GM23338 (cell line): ENCODE measurements around the gene IZUMO4. TPM values are rescaled to one million over a fixed set of nuclear protein-coding genes. Genes with fewer than 3 reads are reported as not detected.

Source experiments
- ATAC-seq: fragments of 200-7000 bp; cut with Tn5 transposase; 3 replicates; pipeline ENCODE4 v1.9.1; 2020
- DNase-seq: peaks from one replicate; pipeline ENCODE4 v3.0.0-alpha.2; 2015; ENCODE audit warnings: low spot score
- H2AFZ ChIP-seq: fragments of 200-600 bp; sonication (generic); 2 replicates; pipeline ENCODE4 v1.8.0; 2016; ENCODE audit warnings: antibody characterized with exemption, mild to moderate bottlenecking, moderate library complexity
- H3F3A ChIP-seq: fragments of 200-600 bp; sonication (generic); replicated peaks from 2 replicates; pipeline ENCODE4 v1.8.0; 2017; ENCODE audit warnings: antibody characterized with exemption, mixed run types, low read depth
- H3K27ac ChIP-seq: fragments of 200-600 bp; sonication (generic); 2 replicates; pipeline ENCODE4 v1.6.1; 2016; ENCODE audit warnings: low read depth
- H3K27me3 ChIP-seq: fragments of 200-600 bp; sonication (generic); 2 replicates; pipeline ENCODE4 v1.8.0; 2016; ENCODE audit warnings: mild to moderate bottlenecking, mixed run types, moderate library complexity; ENCODE audit not compliant: insufficient read depth
- H3K36me3 ChIP-seq: fragments of 200-600 bp; sonication (generic); 2 replicates; pipeline ENCODE4 v1.8.0; 2016; ENCODE audit warnings: mild to moderate bottlenecking; ENCODE audit not compliant: insufficient read depth
- H3K4me1 ChIP-seq: fragments of 200-600 bp; sonication (generic); 2 replicates; pipeline ENCODE4 v1.8.0; 2016; ENCODE audit warnings: mild to moderate bottlenecking, moderate library complexity; ENCODE audit not compliant: insufficient read depth
- H3K4me2 ChIP-seq: fragments of 200-600 bp; sonication (generic); 2 replicates; pipeline ENCODE4 v1.7.1; 2017; ENCODE audit warnings: mixed run types
- H3K4me3 ChIP-seq: fragments of 200-600 bp; sonication (generic); 2 replicates; pipeline ENCODE4 v1.6.1; 2016; ENCODE audit warnings: mixed run types
- H3K79me2 ChIP-seq: fragments of 200-600 bp; sonication (generic); replicated peaks from 2 replicates; pipeline ENCODE4 v1.8.0; 2017; ENCODE audit warnings: mild to moderate bottlenecking; ENCODE audit not compliant: insufficient read depth
- H3K9me2 ChIP-seq: fragments of 200-600 bp; sonication (generic); 2 replicates; pipeline ENCODE4 v1.8.0; 2017; ENCODE audit not compliant: insufficient read depth
- H4K20me1 ChIP-seq: fragments of 200-600 bp; sonication (generic); replicated peaks from 2 replicates; pipeline ENCODE4 v1.8.0; 2017; ENCODE audit warnings: mild to moderate bottlenecking; ENCODE audit not compliant: insufficient read depth
- H3K27ac Mint-ChIP-seq: 2 replicates; pipeline ENCODE4 v1.8.0; 2020; ENCODE audit warnings: inconsistent platforms, mild to moderate bottlenecking, moderate library complexity, mixed read lengths
- H3K27me3 Mint-ChIP-seq: 3 replicates; pipeline ENCODE4 v1.8.0; 2022; ENCODE audit warnings: low read depth, mild to moderate bottlenecking, moderate library complexity, mixed read lengths, inconsistent platforms; ENCODE audit not compliant: insufficient read depth, poor library complexity
- H3K36me3 Mint-ChIP-seq: 3 replicates; pipeline ENCODE4 v1.8.0; 2021; ENCODE audit warnings: low read depth, mild to moderate bottlenecking, inconsistent platforms, moderate library complexity, mixed read lengths
- H3K4me1 Mint-ChIP-seq: 3 replicates; pipeline ENCODE4 v1.8.0; 2020; ENCODE audit warnings: mild to moderate bottlenecking, inconsistent platforms, mixed read lengths
- H3K4me3 Mint-ChIP-seq: 3 replicates; pipeline ENCODE4 v1.8.0; 2021; ENCODE audit warnings: moderate library complexity, mild to moderate bottlenecking, inconsistent platforms, mixed read lengths
- H3K9me3 Mint-ChIP-seq: 3 replicates; pipeline ENCODE4 v1.8.0; 2020; ENCODE audit warnings: moderate library complexity, mild to moderate bottlenecking, inconsistent platforms, mixed read lengths
- CREB1 ChIP-seq: fragments of 250-450 bp; sonication (Bioruptor Pico); IDR thresholded peaks from 2 replicates; pipeline ENCODE4 v1.5.0; 2020; ENCODE audit warnings: low read depth, mild to moderate bottlenecking, moderate library complexity
- EZH2phosphoT487 ChIP-seq: fragments of 200-600 bp; sonication (generic); IDR thresholded peaks from one replicate; pipeline ENCODE4 v1.8.1; 2018; ENCODE audit warnings: antibody characterized with exemption; ENCODE audit not compliant: unreplicated experiment
- JUNB ChIP-seq: IDR thresholded peaks from one replicate; pipeline ENCODE4 v1.6.1; 2016; ENCODE audit warnings: antibody characterized with exemption; ENCODE audit not compliant: unreplicated experiment
- NANOG ChIP-seq: IDR thresholded peaks from 2 replicates; pipeline ENCODE4 v1.6.1; 2016; ENCODE audit warnings: antibody characterized with exemption, borderline replicate concordance
- POLR2AphosphoS5 ChIP-seq: IDR thresholded peaks from 2 replicates; pipeline ENCODE4 v1.6.1; 2016; ENCODE audit warnings: antibody characterized with exemption, low read depth
- STAT1 ChIP-seq: IDR thresholded peaks from one replicate; pipeline ENCODE4 v1.6.1; 2016; ENCODE audit warnings: antibody characterized with exemption; ENCODE audit not compliant: unreplicated experiment
- ZNF114 ChIP-seq: fragments of 250-450 bp; sonication (Bioruptor Pico); IDR thresholded peaks from 2 replicates; pipeline ENCODE4 v1.5.0; 2020; ENCODE audit warnings: mild to moderate bottlenecking, moderate library complexity
- polyA plus RNA-seq: library from polyadenylated mRNA; unstranded; fragments of >200 nt; fragmentation: Nextera tagmentation; extraction: Ambion mirVana; gene quantifications from 2 replicates; pipeline ENCODE4 v1.2.1, GENCODE V29; 2016
- total RNA-seq: library from RNA; depleted of rRNA; stranded (reverse); fragments of >200 nt; shearing (Covaris generic); gene quantifications from 2 replicates; pipeline ENCODE4 v1.2.3, GENCODE V29; 2014
- TF ChIP-seq, protein P1 (sequence below): IDR thresholded peaks from 2 replicates; pipeline ENCODE4 v1.6.1; 2016; ENCODE audit warnings: antibody characterized with exemption
- TF ChIP-seq, protein P2 (sequence below), 2 experiments: fragments of 200-600 bp in 1 of 2; sonication (generic) in 1 of 2; conservative IDR thresholded peaks; 2 replicates each; pipeline versions ENCODE4 v1.5.1 to v1.6.1; 2016 to 2017; ENCODE audit warnings: antibody characterized with exemption in 2 of 2, low read depth in 2 of 2, mild to moderate bottlenecking in 2 of 2, moderate library complexity in 1 of 2

Gene IZUMO4
- total and polyA plus RNA-seq, 2 experiments from 2014 or later: 0.57 to 2.2 TPM

DNA sequence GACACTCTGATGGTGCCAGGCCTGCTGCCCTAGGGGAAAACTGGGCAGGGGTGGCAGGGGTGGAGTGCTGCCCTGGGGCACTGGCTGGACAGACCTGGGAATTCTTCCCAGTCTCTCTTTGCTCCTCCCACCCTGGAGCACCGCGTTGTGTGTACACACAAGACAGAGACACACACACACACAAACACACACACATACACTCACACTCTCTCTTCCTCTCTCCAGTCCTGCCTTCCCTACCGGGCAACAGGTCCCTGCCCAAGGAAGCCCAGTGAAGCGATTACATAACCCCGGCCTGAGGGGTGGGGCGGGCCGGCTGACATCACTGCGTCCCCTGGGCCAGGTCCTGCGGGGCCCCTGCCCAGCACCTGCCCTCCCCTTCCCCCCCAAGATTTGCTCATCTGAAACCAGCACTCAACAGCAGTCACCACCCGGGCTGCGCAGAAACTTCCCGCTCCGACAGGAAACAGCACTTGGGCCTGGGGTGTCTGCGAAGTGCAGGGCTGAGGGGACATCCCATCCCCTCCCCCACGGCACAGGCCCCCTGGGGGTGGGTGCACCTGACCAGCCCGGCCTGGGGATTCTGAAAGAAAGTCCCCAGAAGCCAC, 46.9 kb upstream of the IZUMO4 start:
- Histone ChIP-seq H3K4me2 (peak overlapping the region; percentile 96), H3K4me1 (no peaks in the 10 kb centered on the region; the same call in 1 of the 2 replicates), H3K36me3 (no peaks in the 10 kb centered on the region), H3K27ac (no peak overlapping the region), H2AFZ (no peak overlapping the region), H3K27me3 (no peaks in the 10 kb centered on the region), H3K4me3 (peak overlapping the region; percentile 96), H3K9me2 (no peaks in the 10 kb centered on the region), H3K79me2 (peaks cover 29% of the 10 kb centered on the region), H4K20me1 (peaks cover 10% of the 10 kb centered on the region), H3F3A (0 out of 2 replicates have a peak, but pooled peaks cover 3% of the 10 kb centered on the region)
- Mint-ChIP-seq H3K9me3 (no peaks in the 10 kb centered on the region), H3K4me3 (peak overlapping the region; percentile 80), H3K4me1 (peaks cover 3% of the 10 kb centered on the region; the same call in 2 of the 3 replicates), H3K36me3 (no peaks in the 10 kb centered on the region), H3K27ac (no peak overlapping the region), H3K27me3 (peaks cover 11% of the 10 kb centered on the region)
- peak; percentile 17 for ATAC-seq
- TF ChIP-seq CREB1 (CRISPR knock-in tag) (no peak), EZH2phosphoT487 (no peak), ZNF114 (CRISPR knock-in tag) (no peak)
- peak; percentile 69 for DNase-seq

DNA sequence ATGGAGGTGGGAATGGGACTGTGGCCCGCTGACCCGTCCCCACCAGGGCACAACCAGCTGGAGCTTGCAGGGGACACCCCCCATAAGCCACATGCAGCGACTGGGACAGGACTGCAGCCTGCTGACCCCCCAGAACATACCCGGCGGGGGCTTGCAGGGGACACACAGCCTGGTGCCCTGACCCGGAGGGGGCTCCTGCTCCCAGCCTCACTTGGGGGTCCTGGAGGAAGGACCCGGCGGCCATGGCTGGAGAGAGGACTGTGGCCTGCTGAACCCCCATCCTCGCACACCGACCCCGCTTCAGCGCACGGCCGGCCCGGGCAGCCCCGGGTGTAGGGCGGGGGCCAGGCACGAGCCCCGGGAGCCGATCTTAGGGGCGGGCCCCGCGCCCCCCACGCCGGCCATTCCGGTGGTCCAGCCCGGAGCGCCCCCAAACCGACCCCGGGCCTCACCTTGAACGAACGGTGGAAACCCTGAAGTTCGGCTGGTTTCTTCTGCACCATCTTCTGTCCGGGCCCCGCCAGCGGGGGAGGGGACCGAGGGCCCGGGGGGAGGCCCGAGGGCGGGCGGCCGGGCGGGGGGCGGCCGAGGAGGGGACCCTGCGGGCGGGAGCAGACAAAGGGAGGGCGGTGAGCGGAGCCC, 46.2 kb upstream of the IZUMO4 start:
- H3K4me1 ChIP-seq: no peaks in the 10 kb centered on the region; the same call in 1 of the 2 replicates
- no peaks in the 10 kb centered on the region for H3K36me3 Mint-ChIP-seq
- peaks cover 29% of the 10 kb centered on the region for H3K79me2 ChIP-seq
- peak overlapping the region; percentile 80; the same call in 2 of the 3 replicates for H3K4me3 Mint-ChIP-seq
- no peak overlapping the region for H3K27ac Mint-ChIP-seq
- TF ChIP-seq POLR2AphosphoS5 (no peak), STAT1 (no peak)
- H3K9me2 ChIP-seq: no peaks in the 10 kb centered on the region
- H2AFZ ChIP-seq: no peak overlapping the region
- 0 out of 2 replicates have a peak, but pooled peaks cover 3% of the 10 kb centered on the region for H3F3A ChIP-seq
- H3K4me3 ChIP-seq: peak overlapping the region; percentile 96
- H4K20me1 ChIP-seq: peaks cover 10% of the 10 kb centered on the region
- ATAC-seq (peak; percentile 7), DNase-seq (no peak)
- no peaks in the 10 kb centered on the region for H3K9me3 Mint-ChIP-seq
- H3K27ac ChIP-seq: no peak overlapping the region
- peak overlapping the region; percentile 96 for H3K4me2 ChIP-seq
- no peaks in the 10 kb centered on the region for H3K27me3 ChIP-seq
- peaks cover 5% of the 10 kb centered on the region for H3K4me1 Mint-ChIP-seq
- peaks cover 8% of the 10 kb centered on the region for H3K27me3 Mint-ChIP-seq
- H3K36me3 ChIP-seq: no peaks in the 10 kb centered on the region

DNA sequence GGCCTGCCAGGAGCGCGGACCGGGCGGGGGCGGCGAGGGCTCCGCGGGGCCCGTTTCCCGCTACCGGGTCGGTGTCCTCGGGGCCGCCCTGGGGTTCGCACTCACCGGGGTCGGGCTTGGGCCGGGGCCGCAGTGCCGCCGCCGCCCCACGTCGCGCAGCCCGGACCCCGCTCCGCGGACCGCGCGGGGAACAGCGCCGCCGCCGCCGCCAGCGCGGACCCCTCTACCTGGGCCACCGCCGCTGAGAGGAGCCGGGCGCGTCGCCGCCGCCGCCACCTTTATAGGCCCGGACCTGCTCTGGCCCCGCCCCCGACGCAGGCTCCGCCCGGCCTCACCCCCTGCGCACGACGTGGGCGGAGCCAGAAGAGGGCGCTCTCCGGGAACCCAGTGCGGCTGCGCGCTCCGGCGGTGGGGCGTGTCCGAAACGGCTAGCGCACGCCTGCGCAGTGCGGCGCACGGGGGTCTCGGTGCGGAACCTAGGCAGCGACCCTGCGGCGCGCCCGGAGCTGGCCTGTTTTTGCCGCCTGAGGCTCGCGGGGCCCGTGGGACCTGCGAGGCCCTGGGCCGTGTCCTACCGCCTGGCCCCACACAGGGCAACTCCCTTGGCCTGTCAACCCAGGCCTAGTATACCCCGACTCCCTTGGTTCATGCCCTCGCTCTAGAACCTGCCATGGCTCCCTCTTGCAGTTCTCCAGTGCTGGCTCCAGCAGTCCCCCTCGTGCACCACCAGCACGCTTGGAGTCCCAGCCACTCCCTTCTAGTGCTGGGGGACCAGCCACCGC, 45.5 kb upstream of the IZUMO4 start, which contains the start of gene MKNK2:
Gene MKNK2, minus strand, starts transcription at position 254 of the 782 bp plus-strand sequence. CDS start 393 bp downstream, outside the sequence.
- ATAC-seq (peak; percentile 64), DNase-seq (peak; percentile 92)
- no peak for TF ChIP-seq JUNB
- TF ChIP-seq, protein P1, sequence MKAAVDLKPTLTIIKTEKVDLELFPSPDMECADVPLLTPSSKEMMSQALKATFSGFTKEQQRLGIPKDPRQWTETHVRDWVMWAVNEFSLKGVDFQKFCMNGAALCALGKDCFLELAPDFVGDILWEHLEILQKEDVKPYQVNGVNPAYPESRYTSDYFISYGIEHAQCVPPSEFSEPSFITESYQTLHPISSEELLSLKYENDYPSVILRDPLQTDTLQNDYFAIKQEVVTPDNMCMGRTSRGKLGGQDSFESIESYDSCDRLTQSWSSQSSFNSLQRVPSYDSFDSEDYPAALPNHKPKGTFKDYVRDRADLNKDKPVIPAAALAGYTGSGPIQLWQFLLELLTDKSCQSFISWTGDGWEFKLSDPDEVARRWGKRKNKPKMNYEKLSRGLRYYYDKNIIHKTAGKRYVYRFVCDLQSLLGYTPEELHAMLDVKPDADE: peak; percentile 42; the same call in 1 of the 2 replicates
- no peak for TF ChIP-seq NANOG
- TF ChIP-seq, protein P2, sequence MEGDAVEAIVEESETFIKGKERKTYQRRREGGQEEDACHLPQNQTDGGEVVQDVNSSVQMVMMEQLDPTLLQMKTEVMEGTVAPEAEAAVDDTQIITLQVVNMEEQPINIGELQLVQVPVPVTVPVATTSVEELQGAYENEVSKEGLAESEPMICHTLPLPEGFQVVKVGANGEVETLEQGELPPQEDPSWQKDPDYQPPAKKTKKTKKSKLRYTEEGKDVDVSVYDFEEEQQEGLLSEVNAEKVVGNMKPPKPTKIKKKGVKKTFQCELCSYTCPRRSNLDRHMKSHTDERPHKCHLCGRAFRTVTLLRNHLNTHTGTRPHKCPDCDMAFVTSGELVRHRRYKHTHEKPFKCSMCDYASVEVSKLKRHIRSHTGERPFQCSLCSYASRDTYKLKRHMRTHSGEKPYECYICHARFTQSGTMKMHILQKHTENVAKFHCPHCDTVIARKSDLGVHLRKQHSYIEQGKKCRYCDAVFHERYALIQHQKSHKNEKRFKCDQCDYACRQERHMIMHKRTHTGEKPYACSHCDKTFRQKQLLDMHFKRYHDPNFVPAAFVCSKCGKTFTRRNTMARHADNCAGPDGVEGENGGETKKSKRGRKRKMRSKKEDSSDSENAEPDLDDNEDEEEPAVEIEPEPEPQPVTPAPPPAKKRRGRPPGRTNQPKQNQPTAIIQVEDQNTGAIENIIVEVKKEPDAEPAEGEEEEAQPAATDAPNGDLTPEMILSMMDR (conservative IDR thresholded peaks at IDR 0.05; ENCODE audit: low read depth in 2 of 2): peak; percentile 21 to 74; a peak in 3 of 4 replicates

More for the DNA sequence above, 45.5 kb upstream of the IZUMO4 start, which contains the start of gene MKNK2:
- peaks cover 29% of the 10 kb centered on the region for H3K79me2 ChIP-seq
- 0 out of 2 replicates have a peak, but pooled peaks cover 3% of the 10 kb centered on the region for H3F3A ChIP-seq
- Mint-ChIP-seq H3K4me3 (peak within 1 kb of the TSS; percentile 80), H3K27me3 (peaks cover 8% of the 10 kb centered on the region), H3K4me1 (peaks cover 7% of the 10 kb centered on the region), H3K27ac (no peak within 1 kb of the TSS), H3K36me3 (no peaks in the 10 kb centered on the region), H3K9me3 (no peaks in the 10 kb centered on the region)
- no peaks in the 10 kb centered on the region; the same call in 1 of the 2 replicates for H3K4me1 ChIP-seq
- H3K9me2 ChIP-seq: no peaks in the 10 kb centered on the region
- H3K27ac ChIP-seq: 0 out of 2 replicates have a peak within 1 kb of the TSS, but pooled peaks have one; percentile 59
- H3K4me3 ChIP-seq: peak within 1 kb of the TSS; percentile 96
- peak within 1 kb of the TSS; percentile 96 for H3K4me2 ChIP-seq
- no peak within 1 kb of the TSS for H2AFZ ChIP-seq
- no peaks in the 10 kb centered on the region for H3K27me3 ChIP-seq
- H4K20me1 ChIP-seq: peaks cover 10% of the 10 kb centered on the region
- H3K36me3 ChIP-seq: no peaks in the 10 kb centered on the region
